ENCODE results near the gene CRLF3.
"Not testable (repeated sequence)": the region's sequence is repeated elsewhere in the genome, so short reads cannot be mapped to it uniquely, and the experiment has no call there.

CRLF3 gene

DNA sequence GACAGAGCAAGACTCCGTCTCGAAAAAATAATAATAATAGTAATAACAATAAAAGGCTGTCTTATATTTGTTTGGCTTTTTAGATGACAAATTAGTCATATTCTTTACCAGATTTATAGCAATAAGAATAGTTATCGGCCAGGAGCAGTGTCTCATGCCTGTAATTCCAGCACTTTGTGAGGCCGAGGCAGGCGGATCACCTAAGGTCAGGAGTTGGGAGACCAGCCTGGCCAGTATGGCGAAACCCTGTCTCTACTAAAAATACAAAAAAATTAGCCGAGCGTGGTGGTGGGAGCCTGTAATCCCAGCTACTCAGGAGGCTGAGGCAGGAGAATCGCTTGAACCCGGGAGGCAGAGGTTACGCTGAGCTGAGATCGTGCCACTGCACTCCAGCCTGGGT lies 10.3 kb downstream of the CRLF3 start:
- DNase-seq: not testable (repeated sequence)

DNA sequence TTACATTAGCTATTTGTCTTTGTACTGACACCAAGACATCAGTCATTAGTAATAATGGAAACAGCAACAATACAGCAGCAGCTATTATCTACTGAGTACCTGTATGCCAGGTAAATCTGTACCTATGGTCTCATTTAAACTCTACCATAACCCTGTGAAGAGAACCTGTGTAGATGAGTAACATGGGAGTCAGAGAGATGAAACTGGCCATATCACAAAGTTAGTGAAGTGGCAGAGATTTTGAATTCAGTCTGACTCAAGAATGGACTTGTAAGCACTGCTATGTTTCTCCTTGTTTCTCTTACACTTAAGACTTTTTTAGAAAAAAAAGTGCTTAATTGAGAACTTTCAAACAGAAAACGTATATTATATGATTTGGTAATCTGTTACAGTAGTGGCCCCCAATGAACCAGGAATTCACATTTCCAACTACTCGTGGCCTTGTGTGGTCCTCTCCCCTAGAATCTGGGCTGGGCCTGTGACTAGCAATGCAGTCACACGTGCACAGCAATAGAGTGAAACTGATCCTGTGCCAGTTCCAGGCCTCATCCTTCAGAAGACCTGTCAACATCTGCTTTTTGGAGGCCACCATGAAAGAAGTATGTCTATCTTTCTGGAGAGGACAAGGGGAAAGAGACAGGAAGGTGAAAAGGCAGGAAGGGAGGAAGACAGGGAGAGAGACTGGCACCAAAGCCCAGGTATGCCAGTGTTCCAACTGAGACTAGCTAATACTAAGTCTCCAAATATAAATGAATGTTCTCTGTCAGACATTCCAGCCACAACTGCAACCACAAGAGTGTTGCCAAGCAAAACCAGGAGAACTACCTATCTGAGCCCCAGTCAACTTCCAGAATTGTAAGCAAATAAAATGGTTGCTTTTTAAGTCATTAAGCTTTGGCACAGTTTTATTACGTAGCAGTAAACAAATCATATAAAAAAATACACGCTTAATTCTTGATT lies 12.0 kb downstream of the CRLF3 start:
- DNase-seq: no peak

DNA sequence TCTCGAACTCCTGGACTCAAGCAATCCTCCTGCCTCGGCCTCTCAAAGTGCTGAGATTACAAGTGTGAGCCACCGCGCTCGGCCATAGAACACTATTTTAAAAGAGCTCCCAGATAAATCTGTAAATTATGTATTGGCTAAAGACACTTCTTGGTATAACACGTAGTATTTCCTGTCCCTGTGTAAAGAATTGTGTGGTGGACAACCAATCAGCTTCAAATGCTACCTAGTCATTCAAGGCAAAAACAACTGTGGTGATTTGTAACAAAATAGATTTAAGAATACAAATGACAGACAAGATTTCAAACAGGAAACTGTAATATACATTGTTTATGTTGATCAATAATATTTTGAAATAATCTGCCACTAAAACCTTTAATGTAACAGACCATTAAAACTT lies 14.6 kb downstream of the CRLF3 start:
- DNase-seq: no peak

DNA sequence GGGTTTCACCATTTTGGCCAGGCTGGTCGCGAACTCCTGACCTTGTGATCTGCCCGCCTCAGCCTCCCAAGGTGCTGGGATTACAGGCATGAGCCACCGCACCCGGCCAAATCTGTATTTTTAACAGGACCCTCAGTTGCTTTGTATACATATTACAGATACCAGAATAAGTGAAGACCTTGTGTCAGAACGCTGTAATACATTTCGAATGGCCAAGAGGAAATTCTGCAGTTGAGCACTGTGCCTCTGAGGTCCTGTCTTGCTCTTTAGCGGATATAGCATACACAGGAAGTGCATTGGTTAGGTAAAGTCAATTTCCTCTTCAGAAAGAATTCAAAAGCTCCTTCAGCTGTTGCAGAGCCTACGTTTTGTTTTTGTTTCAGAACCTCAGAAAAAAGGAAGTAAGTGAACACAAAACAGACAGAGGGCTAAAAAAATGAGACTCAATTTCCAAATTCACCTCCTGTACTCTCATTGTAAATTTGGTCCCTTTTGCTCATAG lies 15.7 kb downstream of the CRLF3 start:
- no peak for DNase-seq

DNA sequence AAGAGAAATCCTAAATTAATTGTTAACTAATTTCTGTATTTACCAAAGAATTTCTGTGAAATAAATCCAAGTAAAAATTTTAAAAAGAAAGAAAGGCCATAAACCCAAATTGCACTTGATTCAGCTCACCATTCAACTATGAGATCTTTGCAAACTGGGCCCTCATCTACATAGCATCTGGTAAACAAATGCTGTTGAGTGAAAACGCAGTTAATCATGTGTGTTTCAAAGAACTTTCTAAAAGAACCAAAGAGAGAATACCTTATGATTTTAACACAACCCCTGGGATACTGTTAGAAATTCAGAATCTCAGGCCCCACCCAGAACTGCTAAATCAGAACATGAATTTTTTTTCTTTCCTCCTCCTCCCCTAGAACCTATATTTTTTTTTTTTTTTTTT lies 16.6 kb downstream of the CRLF3 start:
- no peak for DNase-seq

DNA sequence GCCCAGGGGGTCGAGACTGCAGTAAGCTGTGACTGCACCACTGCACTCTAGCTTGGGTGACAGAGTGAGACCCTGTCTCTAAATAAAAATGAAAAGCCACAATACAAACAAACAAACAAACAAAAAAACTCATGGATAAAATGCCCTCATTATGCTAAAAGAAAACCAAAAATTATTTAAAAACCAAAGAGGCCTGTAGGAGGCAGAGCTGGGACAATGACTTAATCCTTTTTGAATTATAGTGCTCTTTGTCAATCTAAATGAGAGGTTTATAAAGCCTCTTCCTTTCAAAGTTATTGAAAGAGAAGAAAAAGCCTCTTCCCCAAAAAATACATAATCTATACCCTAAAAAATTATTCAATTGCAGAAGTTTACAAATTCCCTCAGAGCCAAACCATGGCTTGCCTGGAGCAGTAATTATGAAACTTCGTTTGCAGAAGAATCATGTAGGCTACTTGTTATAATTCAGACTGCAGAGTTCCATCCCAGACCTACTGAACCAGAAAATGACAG lies 18.5 kb downstream of the CRLF3 start:
- DNase-seq: no peak

DNA sequence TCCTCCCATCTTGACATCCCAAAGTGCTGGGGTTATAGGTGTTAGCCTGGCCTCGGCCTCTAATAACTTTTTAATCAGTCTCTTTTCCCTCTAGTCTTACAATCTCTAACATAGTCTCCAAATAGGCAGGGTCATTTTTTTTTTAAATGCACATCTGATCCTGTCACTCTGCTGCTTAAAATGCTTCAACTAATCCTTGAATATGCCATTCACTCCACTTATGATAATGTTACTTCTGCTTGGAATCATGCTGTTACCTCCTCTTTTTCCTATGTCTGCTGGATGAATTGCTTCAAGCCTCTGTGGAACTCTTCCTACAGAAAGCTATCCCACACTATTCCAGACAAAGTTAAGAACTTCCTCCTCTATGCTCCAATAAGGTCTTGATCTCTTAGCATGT lies 22.8 kb downstream of the CRLF3 start:
- no peak for DNase-seq

DNA sequence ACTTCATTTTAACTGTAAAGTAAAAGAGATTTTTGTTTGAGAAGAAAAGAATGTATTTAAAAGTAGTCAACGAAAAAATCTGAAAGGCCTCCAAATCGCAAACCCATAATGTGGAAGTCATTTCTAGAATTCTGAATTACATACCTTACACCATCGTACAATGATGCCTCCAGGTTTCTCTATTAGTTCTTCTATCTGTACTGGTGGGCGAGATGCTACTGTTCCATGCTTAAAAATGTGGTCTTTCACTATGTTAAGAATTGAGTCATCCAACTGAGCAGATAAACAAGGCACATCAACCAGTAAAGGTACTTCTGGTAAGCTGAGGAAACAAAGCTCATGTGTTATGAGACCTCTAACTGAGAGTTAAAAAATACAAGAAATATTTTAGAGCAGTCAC lies 28.5 kb downstream of the CRLF3 start:
- DNase-seq: no peak

DNA sequence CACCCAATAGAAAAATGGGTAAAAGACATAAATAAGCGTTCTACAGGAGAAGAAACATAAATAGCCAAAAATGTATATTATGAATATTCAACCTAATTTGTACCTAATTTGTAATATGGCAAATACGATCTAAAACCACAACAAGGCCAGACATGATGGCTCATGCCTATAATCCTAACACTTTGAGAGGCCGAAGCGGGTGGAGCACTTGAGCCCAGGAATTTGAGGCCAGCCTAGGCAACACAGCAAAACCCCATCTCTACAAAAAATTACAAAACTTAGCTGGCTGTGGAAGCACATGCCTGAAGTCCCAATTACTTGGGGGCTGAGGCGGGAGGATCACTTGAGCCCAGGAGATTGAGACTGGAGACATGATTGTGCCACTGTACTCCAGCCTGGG lies 30.1 kb downstream of the CRLF3 start:
- DNase-seq: no peak

DNA sequence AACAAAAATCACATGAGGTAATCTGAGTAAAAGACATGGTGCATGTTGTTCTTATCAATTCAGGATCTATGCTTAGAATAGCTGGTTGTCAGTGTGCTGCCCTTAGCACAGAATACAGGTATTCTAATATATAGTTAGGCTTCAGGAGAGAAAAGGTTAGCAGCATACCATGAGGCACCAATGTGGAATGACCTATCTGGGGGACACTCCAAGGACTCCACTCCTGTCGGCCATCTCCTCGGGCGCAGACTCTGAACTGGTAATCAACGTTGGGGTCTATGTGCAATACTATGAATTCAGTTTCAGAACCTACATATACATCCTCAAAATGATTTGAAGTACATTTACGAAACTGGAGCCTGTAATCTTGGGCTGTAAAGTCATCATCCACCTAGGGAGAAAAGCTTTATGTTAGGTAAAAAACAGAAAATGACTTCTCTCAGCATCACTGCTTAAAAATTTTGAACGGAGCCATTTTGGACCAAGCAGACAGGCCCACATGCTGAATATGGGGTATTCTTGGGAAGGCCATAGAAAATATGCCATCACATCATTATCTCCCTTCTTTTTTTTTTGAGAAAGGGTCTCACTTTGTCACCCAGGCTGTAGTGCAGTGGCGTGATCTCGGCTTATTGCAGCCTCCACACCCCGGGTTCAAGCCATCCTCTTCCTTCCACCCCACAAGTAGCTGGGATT lies 31.1 kb downstream of the CRLF3 start:
- no peak for DNase-seq

DNA sequence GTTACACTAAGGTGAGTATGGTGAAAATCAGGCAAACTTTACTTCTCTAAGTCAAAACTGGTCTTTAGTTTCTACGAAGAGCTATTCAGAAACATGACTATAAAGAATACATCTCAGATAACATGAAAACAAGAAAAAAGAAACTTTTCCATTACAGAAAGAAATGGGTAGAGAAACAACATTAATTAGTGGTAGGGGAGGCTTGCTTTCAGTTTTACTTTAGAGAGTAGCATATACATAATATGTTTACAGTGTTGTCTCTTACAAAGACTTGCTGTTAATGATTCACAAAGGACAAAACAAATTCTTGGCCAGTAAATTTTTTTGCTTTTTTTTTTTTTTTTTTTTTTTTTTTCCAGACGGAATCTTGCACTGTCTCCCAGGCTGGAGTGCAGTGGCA lies 34.2 kb downstream of the CRLF3 start:
- no peak for DNase-seq

DNA sequence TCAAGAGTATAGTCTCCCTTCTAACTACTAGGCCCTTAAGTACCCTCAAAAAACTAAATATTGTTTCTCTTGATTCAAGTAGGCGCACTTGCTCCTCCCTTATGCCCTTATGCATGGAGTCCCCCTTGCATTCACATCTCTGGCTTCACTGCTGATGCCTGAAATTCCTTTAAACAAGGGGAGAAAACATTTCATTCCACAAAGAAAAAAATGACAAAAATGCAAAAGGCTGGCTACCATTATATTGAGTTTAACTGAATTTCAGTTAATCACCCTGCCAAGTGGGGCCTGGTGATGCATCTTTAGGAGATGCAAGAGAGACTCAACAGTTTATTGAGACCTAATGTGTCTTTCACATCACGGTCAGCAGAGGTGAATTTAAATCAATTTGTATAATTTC lies 35.6 kb downstream of the CRLF3 start:
- DNase-seq: no peak

DNA sequence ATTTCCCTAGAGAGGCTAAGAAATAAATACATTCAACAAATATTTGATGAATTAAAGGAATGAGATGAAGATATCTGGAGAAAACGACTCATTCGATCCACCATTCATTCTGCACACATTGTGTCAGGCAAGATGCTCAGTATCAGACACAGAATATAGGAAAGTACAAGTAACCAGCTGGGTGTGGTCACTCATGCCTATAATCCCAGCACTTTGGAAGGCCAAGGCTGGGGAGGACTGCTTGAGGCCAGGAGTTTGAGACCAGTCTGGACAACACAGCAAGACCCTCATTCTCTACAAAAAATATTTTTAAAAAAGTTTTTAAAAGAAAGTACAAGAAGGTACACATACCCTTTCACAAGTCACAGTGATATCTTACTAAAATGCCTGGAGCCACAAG lies 42.3 kb downstream of the CRLF3 start:
- DNase-seq: no peak

DNA sequence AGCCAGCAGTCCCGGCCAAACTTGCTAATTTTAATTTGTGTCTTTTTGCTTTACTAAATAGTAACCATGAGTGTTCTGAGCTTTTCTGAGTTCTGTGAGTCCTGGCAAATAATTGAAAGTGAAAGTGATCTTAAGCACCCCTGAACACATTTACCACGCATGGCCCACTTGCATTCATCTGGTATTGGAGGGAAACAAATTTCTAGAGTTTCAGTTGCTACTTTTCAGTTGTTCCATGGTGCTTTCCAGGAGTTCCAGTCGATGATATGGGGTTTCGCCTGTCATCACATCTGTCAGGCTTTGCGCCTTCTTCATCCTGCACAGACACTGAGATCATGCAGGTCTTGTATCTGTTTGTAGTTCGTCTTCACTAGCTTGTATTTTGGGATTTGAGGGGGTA lies 44.1 kb downstream of the CRLF3 start:
- DNase-seq: no peak

DNA sequence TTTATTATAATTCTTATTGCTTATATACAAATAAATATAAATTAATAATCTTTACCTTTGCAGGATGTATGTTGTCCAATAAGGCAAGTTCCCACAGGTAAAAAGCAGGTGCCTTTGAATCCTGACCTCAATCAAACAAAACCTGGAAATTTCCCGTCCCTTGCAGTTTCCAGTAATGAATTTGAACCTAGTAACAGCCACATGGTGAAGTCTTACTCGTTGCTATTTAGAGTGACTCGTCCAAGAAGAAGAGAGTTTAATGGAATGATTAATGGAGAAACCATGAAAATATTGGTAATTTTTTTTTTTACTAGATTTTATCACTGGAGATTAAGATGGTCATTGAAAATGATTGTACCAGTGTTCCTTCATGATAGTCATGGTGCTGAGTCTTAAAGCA lies 55.7 kb downstream of the CRLF3 start:
- DNase-seq: not testable (repeated sequence)

DNA sequence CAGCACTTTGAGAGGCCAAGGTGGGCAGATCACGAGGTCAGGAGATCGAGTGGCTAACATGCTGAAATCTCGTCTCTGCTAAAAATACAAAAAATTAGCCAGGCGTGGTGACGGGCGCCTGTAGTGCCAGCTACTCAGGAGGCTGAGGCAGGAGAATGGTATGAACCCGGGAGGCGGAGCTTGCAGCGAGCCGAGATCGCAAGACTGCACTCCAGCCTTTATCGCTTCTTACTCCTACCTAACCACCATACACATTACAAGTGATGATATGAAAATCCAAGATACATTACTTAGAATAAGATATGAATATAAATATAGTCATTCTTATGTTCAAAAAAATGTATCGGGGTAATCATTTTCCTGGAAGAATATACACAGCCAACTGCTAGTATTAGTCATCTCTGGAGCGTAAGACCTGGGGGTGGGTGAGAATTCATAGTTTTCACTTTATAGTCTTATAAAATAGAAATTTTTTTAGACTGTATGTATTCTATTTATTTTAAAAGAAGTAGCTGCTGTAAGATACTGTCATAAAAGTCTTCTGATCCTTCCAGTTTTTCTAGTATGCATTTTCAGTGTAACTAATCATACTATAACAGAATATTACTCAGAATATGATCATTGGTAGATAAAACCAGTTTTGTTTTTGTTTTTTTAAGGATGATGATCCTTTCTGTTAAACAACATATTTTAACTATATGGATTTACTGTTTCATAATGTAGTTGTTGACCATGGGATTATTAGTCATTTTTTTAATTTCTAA lies 56.7 kb downstream of the CRLF3 start:
- DNase-seq: not testable (repeated sequence)

DNA sequence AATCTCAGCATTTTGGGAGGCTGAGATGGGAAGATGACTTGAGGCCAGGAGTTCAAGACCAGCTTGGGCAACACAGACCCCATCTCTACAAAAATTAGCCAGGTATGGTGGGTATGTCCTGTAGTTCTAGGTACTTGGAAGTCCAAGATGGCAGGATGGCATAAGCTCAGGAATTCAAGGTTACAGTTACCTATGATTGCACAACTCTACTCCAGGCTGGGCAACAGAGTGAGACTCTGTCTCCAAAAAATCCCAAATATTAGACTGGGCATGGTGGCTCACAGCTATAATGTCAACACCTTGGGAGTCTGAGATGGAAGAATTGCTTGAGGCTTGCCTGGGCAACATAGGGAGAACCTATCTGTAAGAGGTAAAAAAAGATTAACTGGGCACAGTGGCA lies 63.4 kb downstream of the CRLF3 start:
- no peak for DNase-seq

DNA sequence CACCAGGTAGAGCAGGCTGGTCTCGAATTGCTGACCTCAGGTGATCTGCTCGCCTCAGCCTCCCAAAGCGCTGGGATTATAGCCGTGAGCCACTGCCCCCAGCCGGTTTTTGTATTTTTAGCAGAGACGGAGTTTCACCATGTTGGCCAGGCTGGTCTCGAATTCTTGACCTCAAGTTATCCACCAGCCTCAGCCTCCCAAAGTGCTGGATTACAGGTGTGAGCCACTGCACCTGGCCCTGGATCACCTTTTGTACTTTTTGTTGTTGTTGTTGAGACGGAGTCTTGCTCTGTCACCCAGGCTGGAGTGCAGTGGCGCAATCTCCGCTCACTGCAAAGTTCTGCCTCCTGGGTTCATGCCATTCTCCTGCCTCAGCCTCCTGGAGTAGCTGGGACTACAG lies 71.2 kb downstream of the CRLF3 start:
- not testable (repeated sequence) for DNase-seq

DNA sequence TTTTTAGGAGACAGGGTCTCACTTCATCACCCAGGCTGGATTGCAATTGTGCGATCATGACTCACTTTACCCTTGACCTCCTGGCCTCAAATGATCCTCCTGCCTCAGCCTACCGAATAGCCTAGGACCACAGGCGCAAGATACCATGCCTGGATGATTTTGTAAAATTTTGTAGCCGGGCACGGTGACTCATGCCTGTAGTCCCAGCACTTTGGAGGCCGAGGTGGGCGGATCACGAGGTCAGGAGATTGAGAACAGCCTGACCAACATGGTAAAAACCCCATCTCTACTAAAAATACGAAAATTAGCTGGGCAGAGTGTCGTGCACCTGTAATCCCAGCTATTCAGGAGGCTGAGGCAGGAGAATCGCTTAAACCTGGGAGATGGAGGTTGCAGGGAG lies 73.5 kb downstream of the CRLF3 start:
- DNase-seq: not testable (repeated sequence)

DNA sequence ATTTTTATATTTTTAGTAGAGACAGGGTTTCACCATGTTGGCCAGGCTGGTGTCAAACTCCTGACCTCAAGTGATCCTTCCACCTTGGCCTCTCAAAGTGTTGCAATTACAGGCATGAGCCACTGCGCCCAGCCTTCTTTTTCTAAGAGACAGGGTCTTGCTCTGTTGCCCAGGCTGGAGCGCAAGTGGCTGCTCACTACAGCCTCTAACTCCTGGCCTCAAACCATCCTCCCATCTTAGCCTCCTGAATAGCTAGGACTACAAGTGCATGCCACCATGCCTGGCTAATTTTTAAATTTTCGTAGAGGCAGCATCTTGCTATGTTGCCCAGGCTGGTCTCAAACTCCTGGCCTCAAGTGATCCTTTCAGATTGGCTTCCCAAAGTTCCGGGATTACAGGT lies 76.9 kb downstream of the CRLF3 start:
- not testable (repeated sequence) for DNase-seq

DNA sequence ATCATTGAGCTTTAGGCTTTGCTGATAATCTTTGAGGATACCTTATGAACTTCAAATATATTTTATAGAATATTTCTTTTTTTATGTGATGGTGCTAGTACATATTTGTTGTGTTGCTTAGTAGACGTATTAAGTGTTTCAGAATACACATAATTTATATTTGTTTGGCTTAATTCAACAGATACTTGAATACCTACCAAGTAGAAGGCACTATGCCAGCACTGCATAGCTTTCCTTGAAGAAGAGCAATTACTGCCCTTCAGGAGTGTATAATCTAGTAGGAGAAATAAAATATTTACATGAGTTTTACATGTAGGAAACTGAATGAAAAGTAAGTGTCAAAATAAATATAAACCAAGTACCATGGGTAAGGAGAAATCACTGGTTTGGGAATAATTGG lies 81.8 kb downstream of the CRLF3 start:
- not testable (repeated sequence) for DNase-seq

DNA sequence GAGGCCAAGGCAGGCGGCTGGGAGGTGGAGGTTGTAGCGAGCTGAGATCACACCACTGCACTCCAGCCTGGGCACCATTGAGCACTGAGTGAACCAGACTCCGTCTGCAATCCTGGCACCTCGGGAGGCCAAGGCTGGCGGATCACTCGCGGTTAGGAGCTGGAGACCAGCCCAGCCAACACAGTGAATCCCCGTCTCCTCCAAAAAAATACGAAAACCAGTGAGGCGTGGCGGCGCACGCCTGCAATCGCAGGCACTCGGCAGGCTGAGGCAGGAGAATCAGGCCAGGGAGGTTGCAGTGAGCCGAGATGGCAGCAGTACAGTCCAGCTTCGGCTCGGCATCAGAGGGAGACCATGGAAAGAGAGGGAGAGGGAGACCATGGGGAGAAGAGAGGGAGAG lies 88.1 kb downstream of the CRLF3 start:
- DNase-seq: peak in 1 of 14 donors; percentile 10

DNA sequence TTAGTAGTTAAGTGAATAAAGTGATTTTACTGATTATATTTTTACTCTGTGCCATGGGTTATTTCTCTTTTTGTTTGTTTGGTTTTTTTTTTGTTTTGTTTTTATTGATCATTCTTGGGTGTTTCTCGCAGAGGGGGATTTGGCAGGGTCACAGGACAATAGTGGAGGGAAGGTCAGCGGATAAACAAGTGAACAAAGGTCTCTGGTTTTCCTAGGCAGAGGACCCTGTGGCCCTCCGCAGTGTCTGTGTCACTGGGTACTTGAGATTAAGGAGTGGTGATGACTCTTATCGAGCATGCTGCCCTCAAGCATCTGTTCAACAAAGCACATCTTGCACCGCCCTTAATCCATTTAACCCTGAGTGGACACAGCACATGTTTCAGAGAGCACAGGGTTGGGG lies 88.8 kb downstream of the CRLF3 start:
- DNase-seq: not testable (repeated sequence)
